HG03066 (cell line): ENCODE data around the gene NPB.

Experiments
- ATAC-seq: cut with Tn5 transposase; IDR thresholded peaks from one replicate; pipeline ENCODE4 v1.9.1; 2021; ENCODE audit warnings: low read depth; ENCODE audit not compliant: unreplicated experiment

The NPB gene

DNA sequence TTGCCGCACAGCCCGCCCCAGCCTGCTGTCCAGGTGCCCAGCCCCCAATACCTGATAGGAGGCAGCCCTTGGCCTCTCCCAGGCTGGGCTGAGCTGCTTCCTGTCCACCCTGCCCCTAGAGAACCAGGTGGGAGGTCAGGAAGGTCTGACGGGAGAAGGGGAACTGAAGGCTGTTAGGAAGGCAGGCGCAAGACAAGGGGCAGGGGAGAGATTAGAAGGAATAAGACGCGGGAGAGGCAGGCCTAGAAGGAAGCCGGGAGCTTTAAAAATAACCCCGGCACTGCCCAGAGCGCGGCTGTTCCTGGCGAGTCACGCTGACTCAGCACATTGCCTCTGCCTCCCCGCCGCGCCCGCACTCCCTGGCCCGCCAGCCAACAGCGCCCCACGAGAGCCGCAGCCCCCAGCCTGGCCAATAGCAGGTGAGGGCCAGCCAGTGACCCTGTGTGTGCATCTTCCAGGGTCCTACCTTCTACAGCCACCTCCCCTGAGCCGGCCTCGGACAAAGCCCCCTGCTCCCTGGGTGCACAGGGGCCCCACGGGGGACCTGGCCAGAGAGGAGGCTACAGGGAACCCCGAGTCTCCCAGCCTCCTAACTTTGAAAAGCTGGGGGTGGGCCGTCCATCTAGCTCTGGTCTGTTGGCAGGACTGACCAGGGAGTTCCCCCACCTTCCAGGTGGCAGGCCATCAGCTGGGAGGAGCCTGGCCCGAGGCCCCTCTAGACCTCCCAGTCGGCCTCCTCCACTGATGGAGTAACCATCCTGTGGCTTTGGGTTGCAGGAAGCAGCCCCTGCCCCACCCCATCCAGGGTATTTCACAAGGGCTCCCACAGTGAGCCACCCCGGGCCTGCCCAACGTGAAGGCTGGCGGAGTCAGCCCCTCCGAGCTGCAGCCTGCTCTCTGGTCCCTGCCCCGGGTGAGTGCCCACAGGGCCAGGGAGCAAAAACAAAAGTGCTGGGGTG lies 21.5 kb downstream of the NPB start:
- ATAC-seq, result no peak

DNA sequence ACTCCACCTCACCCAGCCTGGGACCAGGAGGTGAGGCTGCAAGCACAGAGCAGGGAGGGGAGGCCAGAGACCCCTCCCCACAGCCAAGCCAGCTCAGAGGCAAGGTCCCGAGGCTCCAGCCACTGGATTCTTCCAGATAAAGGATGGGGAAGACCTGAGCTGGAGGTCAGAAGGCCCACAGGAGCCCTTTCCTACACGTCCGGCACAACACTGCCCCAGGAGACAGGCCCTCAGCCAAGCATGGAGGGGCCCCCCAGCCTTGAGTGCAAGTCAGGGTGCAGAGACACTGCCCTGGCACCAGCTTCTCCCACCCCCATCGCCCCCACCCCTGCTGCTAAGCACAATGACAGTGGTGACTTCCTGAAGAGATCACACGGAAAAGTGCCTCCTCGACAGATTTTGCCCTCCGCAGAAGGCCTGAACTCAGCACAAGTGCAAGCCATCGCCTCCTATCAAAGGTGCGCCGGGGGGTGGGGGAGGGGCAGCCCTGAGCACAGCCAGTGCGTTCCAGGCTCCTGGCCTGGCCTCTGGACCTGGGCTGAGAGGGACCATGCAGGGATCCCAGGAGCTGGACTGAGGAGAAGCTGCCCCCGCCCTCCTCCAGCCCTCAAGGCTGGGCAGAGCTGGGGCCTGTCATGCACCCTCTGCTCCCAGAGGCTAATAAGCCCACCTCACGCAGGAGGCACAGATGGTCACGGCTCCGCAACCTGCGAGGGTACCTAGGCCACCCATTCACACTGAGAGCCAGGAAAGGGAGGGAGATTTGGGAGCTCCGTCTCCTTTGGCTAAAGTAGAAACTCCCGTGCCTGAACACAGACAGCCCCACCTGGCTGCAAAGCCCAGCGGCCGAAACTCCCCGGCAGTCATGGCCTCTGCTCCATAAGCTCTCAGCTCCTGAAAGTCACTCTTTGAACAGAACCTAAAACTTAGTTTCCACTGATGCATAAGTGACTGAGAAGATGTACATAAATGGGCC lies 22.8 kb downstream of the NPB start:
- no peak for ATAC-seq

DNA sequence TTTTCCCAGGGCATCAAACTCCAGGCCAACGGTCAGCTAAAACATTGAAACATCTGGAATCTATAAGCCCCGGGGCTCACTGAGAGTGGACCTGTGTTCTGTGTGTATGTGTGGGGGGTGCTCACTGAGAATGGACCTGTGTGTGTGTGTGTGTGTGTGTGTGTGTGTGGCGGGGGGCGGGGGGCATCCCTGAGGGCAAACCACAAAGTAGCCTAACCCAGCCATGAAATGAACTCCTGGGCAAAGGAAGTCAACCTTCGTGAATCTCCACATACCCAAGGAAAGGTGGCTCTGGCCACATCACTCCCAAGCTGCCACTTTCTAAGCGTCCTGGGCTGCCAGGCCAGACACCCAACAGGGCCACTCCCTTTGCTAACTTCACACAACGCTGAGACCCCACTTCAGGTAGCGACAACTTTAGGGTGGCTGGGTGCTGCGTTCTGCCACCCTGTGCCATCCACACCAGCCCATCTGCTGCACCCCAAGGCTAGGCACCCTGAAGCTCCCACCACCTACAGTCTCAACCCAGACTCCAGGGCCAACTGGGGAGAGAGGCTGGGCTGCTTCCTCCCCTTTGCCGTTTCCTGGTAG lies 23.9 kb downstream of the NPB start:
- ATAC-seq, result no peak

DNA sequence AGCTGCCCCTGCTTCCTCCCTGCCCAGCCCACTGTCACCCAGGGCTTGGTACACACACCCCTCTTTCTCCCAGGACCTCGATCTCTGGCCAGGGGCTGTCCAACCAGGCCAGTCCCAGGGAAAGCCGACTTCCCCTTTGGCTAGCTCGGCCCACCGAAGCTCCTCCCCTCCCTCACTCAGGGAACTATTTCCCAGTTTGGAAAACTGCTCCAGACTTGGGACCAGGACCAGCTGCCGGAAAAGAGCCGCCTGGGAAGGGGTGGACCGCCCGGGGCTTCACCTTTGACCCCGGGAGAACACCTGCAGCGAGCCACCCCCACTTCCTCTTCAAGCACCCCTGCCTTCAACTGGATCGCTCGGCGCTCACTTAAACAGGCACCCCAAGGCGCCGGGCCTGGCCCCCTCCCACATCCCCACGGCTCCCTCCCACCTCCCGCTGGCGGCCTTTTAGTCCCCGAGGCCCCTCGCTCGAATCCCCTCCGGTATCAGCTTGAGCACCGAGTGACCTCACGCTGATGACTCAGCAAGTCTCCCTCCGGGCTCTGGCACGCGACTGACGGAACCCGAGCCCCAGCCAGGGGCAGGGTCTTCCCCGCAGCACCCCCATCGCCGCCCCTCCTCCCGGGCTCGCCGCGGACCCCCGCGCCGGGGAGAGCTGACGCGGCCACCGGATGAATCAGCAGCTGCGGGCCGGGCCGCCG lies 24.6 kb downstream of the NPB start:
- ATAC-seq, result no peak

DNA sequence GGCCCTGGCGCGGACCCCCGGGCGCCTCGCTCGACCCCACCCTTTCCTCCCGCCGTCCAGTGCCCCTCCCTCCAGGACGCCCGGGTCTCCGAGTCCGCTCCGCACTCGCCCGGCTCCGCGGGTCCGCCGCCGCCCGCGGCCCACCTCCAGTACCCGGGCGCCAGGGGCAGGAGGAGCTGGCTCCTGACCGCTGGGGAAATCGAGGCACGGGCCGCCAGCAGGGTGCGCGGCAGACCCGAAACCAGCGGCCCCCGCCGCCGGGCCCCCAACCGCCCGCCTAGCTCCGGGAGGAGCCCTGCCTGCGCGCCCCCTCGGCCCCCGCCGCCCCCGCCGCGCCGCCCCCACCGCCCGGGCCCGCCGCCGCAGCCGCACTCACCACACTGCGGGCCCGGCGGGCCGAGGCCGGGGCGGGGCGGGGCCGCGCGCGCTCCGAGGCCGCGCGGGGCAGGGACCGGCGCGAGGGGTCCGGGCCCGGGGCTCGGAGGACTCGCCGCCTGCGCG lies 25.2 kb downstream of the NPB start:
- no peak for ATAC-seq

DNA sequence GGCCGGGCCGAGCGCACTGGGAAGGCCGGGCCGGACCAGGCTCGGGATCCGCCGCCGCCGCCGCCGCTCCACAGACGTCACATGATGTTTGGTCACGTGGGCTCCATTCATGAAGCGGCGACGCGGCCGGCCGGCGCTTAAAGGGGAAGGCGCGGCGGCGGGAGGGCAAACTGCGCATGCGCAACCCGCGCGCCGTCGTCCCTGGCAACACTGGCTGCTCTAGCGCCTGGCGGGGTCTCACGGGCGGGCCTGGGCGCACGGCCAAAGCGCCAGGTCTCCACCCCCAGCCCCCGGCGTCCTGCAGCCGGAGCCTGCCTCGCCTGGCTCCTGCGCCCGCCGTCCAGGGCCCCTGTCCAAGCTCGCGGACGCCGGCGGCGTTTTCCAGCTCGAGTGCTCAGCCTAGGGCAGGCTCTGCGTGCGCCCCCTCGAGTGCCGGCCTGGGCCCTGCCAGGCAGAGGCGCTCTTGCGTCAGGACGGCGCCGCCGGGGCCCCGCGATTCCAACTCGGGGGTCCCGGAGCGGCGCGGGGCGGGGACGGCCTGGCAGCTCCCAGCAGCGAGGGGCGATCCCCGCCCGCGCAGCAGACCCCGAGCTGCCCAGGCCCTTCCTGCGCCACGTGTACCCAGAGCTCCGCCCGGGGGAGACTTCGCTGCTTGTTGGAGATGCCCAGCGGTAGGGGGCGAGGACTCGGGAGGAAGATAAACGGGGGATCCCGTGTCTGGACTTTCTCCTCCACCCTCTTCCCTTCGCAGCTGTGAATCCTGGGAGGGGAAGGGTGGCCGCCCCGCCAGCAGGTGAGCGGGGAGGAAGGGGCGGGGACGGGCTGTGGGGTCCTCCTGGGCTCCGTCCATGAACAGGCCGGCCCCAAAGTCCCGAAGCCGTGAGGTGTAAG lies 25.9 kb downstream of the NPB start, which contains the start of gene MAFG:
Gene MAFG (minus strand): TSS at position 83 of the 891 bp plus-strand sequence. CDS start 4,550 bp downstream, outside the sequence.
- ATAC-seq, result no peak

DNA sequence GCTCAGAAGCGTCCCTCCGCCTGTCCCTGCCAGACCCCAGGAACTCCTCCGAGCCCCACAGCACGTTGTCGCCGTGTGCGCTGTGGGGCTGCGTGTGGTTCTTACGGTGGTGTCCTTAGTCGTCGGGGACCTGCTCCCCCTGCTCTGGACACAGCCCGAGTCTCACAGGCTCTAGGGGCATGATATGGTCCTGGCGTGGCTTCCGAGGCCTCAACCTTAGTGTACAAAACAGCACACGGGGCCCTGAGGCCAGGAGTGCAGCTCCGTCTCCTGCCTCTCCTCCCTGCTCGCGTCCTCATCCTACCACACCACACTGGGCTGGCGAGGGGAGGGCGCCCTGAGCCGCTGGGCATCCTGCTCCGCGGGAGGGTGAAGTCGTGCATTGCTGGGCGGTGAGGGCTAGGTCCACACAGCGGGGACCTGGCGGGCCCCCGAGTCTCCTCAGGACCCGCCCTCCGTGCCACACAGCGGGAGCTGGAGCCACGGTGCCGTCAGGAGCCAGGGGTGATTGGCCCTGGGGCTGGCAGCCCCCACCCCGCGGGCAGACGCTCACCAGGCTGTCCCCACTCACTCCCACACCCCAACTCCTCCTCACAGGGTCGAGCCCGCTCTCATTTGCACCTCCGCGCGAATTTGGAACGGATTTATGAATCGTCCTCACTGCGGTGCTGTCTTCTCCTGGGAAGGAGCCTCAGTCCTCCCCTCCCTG lies 26.7 kb downstream of the NPB start:
- ATAC-seq, result no peak

DNA sequence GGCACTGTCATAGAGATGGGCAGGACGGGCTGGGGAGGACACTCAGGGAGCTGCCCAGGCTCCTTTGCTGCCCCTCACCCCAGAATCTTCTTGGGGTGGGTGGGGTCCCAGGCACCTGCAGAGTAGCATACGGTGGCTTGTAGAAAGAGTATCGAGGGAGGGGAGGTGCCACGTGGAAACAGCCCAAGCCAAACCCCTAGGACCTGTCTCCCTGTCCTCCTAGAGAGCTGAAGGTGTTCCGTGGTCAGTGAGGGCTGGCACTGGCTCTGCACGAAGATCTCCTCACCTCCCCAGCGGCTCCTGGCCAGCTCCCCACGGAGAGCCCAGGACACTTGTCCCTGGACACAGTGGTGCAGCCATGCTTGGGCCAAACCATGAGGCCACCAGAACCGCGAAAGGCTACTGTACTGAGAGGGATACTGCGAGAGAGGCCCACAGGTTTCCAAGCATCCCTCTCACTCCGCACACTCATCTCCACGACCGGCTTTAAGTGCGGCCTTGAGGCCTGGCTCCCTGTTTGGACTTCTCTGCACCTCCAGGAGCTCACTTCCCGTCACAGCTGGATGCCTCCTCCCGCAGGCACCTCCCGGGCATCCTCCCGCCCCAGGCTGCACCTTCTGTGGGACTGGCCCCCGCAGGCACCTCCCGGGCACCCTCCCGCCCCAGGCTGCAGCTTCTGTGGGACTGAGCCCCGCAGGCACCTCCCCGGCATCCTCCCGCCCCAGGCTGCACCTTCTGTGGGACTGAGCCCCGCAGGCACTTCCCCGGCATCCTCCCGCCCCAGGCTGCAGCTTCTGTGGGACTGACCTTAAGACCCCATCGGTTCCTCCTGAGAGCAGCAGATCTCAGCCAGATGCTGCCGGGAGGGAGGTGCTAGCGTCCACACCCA lies 27.5 kb downstream of the NPB start:
- no peak for ATAC-seq

DNA sequence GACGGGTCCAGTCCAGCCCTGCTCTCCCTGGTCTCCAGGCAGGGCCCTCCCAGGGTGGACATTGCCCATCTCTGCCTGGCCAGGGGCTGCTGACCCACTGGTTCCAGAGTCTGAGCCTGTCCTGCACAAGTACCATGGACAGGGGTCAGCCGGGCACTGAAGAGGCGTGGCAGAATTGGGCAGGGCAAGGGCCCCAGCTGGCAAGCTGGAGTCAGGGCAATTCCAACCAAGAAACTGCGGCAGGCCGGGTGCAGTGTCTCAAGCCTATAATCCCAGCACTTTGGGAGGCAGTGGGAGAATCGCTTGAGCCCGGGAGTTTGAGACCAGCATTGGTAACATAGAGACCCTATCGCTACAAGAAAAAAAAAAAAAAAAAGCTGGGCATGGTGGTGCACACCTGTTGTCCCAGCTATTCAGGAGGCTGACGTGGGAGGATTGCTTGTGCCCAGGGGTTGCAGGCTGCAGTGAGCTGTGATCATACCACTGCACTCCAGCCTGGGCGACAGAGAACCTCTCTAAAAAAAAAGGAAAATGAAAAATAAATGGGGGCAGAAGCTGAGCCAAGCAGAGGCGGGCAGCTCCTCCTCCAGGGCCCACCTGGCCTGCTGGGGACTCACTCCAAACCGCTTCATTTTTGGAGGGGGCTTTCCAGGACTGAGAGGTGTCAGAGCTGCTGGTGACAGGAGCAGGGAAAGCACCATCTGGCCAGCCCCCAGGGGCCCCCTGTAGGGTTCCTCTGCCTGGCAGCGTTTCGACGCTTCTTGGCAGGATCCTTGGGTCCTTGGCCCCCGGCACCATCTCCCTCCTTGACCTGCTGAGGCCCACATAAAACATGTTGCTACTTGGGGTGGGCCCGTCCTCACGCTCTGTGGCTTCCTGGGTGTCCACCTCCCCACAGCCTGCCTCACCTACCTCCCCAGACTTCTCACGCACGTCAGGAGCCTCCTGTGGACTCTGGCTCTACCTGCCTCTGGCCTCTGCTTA lies 28.4 kb downstream of the NPB start:
- ATAC-seq, result no peak

DNA sequence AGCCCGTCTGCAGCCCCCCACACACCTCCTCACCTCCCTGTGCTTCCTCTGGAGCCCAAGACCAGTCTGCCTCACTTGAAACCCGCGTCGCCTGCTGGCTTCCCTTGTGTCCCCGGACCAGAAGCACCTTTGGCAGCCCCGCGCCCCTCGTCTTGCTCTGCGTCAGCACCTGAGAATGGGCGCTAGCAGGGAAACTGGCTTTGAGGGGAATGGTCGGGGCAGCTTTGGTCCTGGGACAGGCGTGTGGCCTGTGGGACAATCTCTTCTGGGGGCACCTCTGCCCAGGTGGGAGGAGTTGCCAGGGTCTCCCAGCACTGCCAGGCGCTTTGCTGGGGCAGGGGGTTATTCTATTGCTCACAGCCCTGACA lies 29.1 kb downstream of the NPB start:
- no peak for ATAC-seq

DNA sequence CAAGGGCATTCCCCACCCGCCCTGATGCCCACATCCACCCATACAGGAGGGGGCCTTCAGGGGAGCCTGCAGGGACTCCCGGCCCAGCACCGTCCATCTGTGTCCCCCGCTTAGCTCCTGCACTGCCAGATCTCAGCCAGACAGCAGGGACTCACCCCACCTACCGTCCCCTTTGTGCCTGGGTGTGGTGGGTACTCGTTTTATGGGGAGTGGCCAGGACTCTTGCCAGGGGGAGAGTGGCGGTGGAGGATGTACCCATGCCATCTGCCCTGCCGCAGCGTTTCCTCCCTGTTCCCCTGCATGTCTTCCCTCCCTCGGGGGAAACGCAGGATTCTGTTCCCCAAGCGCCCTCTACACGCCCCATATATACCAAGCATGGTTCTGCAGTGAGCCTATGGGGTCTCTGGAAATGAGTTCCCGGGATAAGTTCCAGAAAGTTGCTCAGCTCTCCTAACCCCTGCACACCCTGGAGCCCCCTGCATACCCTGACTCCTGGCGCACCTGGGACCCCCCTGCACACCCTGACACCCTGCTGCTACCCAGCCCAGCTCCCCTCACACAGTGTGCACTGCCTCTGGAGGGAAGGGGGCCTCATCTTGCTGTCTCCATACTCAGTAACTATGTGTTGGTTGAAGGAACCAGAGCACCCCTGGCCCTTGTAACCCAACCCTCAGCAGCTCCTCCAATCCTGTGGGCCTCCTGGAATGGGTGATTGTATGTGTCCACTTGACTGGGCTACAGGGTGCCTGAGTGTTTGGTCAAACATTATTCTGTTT lies 29.7 kb downstream of the NPB start:
- ATAC-seq, result no peak

DNA sequence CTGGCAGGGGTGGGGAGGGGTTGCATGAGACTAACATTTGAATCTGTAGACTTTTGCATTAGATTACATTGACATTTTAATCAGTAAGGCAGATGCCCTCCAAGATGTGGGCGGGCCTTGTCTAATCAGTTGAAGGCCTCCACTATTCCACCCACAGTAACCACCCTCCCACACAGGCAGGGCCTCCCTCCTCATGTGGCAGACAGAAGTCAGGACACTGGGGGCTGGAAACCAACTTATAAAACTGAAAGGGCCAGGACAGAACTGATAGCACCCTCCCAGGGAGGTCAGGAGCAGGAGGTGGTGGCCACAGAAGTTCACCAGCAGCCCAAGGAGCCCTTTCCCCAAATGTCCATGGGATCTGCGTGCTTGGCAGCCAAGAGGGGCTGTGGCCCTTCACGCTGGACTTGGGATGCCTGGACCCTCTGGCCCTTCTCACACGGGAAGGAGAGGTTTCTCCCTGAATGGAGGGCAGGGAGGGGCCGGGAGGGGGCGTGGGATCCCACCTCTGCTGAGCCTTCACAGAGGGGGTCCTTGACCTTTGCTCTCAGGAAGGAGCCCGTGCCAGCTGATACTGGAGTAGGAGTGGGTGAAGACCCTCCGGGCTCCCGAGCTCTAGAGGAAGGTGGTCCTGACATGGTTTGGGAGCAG lies 30.4 kb downstream of the NPB start:
- ATAC-seq, result no peak

DNA sequence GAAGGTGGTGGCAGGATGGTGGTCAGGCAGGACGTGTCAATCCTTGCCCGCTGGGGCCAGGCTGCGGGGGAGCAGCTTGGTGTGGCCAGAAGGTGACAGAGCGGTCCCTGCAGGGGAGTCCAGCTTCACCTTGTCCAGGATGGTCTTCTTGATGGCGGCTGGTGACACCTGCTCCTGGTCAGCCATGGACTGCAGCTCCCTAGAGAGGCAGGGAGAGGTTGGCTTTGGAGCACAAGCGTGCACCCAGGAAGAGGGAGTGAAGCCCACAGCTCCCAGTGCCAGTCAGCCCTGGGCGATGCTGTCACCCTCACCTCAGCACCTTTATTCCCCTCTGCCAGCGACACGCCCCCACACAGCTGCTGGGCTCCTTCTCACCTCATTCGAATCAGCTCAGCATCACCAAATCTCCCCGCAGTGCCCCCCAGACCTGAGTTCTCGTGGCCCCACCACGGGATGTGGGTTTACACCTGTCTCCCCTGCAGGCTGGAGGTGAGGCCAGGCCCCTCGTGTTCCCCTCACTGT lies 31.2 kb downstream of the NPB start:
- ATAC-seq, result no peak

DNA sequence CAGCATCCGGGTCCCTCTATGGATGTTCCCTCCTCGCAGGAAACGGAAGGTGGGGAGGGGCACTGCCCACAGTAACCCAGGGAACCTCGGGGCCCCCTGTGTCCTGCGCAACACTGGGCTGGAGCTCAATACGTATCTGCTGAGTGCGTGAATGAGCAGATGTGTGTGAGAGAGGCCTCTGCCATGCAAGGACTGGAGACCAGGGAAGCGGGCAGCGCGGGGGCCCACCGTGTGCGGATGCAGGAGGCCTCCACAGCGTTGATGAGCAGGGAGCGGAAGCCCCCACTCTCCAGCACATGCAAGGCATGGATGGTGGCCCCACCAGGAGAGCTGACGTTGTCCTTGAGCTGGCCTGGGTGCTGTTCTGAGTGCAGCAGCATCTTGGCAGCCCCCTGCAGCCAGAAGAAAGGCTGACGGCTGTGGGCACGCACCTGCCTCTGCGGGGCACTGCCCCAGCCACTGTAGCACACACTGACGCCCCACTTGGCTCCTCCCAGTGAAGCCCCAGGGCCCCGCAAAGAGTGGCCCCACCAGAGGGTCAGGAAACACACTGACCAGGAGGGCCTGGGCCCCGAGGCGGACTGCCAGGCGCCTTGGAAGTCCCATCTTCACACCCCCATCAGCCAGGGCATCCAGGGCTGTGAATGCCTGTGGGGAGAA lies 32.2 kb downstream of the NPB start:
- ATAC-seq, result no peak
